ENCODE data around the gene ZNF652.

Gene ZNF652

DNA sequence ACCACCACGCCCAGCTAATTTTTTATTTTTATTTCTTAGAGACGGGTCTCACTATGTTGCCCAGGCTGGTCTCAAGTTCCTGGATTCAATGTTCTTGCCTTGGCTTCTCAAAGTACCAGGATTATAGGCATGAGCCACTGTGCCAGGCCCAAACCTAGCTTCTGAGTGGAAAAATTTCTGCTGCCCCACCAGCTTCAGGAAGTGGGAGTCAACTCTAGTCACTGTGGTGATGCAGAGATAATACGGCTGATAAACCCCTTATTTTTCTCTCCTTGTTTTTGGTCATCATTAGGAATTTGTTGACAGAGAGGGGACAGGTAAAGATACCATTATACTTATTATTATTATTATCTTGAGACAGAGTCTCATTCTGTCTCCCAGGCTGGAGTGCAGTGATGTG is 103.7 kb downstream of the ZNF652 start:
- no peak for DNase-seq

GRCh38 chr17:49255125-49255524 is 106.9 kb downstream of the ZNF652 start:
- DNase-seq: no peak

DNA sequence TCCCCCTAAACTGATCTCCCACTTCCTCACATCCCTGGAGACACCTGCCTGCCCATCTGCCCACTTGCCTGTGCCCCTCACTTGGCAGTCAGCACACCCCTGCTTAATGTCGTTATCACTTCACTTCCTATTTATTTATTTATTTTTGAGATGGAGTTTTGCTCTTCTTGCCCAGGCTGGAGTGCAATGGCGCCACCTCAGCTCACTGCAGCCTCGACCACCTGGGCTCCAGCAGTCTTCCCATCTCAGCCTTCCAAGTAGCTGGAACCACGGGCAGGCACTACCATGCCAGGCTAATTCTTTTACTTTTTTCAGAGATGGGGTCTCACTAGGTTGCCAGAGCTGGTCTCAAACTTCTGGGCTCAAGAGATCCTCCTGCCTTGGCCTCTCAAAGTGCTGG is 108.0 kb downstream of the ZNF652 start:
- DNase-seq: peak in 1 of 2 experiments; percentile 25

DNA sequence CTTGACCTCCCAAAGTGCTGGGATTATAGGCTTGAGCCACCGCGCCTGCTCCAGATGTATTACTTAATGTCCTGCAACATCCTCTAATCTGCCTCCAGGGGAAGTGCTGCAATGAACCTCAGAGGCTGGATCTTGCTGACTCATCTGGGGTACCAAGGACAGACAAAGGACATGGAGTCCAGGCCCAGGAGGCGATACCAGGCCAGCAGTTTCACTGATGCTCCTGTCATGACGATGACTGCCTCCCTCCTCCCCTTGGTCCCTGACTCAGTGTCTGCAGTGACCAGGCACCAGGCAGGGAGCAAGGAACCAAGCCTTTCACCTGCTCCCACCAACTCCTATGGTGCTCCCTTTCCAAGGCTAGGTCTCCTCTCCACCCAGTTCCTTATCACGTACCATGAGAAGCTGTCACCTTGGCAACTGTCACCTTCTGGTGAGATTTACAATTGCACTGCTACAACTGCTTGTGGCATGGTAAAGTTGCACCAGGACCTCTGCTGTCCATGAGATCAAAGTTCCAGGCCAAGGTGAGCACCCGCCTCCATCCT is 109.8 kb downstream of the ZNF652 start:
- no peak for DNase-seq

DNA sequence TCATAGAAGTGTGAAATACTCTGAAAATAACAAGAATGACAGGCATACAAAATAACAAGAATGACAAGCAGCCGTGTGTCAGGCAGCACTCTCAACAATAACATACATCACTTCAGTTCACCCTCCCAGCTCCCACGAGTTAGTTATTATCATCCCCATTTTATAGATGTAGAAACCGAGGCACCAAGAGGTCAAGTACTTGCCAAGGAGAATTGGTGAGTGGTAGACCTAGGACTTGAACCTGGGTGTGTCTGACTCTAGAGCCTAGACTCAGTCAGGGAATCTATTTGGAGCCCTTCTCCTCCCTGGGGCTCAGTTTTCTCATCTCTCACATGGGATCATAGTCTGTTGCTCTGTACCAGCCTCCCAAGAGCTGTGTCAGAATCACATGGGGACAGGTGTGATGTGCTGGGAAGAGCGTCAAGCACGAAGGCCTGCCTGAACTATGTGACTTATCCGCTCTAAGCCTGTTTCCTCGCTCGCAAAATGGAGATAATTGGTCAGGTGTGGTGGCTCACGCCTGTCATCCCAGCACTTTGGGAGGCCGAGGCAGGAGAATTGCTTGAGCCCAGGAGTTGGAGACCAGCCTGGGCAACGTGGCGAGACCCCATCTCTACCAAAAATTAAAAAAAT is 112.0 kb downstream of the ZNF652 start:
- DNase-seq: no peak

GRCh38 chr17:49249292-49249794 is 112.7 kb downstream of the ZNF652 start:
- no peak for DNase-seq

DNA sequence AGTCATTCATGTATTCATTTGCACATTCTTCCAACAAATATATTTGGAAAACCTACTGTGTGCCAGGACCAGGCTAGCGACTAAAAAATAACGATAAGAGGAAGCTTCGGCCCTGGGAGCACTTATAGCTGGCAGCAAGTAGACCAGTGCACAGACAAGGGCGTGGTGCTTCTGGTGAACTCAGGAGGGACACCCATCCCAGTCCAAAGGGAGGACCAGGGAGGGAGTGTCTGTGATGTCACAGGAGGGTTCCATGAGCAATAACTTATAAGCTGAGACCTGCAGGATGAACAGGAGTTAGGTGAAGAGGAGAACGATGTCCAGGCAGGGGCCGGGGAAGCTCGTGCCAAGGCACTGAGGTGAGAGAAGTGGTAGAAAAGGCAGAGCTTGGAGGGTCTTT is 114.1 kb downstream of the ZNF652 start:
- no peak for DNase-seq

DNA sequence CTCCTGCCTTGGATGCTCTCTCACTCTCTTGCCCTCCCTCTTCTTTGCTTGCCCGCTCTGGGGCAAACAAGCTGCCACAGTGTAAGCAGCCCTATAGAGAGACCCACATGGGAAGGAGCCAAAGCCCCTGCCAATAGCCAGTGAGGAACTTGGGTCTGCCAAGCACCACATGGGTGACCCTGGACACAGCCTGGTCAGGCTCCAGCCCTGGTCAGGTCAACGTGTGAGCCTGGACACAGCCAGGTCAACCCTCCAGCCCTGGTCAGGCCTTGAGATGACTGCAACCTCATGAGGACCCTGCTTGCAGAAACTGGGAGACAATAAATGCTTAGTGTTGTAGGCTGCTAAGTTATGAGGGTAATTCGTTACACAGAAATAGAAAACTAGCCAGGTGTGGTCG is 117.2 kb downstream of the ZNF652 start:
- DNase-seq: no peak
